Hindlimb muscle (tissue), 1 donor: Measurements from ENCODE around the gene NR1H3. TPM values are rescaled to one million over a fixed set of nuclear protein-coding genes. Genes with fewer than 3 reads are reported as not detected.
A peak's percentile ranks its signal among the peaks of the same experiment; 100 is the strongest.

Experiments
- DNase-seq: peaks from one replicate; pipeline ENCODE4 v3.0.0-alpha.2; 2013
- polyA plus RNA-seq: library from polyadenylated mRNA; unstranded; fragments of 120-200 nt; gene quantifications from one replicate; pipeline ENCODE4 v1.2.1, GENCODE V29; 2013; ENCODE audit not compliant: insufficient read length

NR1H3 gene
- polyA plus RNA-seq, 1 donor, result 20.9 TPM

- no peak for DNase-seq
Measured at GRCh38 chr11:47244448-47245350, 13.1 kb upstream of the NR1H3 start.

GRCh38 chr11:47245611-47246357 lies 12.0 kb upstream of the NR1H3 start:
- DNase-seq, result no peak

GRCh38 chr11:47247502-47247901 lies 10.3 kb upstream of the NR1H3 start:
- no peak for DNase-seq

GRCh38 chr11:47248304-47248663 lies 9.5 kb upstream of the NR1H3 start:
- DNase-seq, result no peak

- DNase-seq, result peak; percentile 92
Measured at GRCh38 chr11:47248664-47249377, 9.0 kb upstream of the NR1H3 start, which contains the start of gene ACP2. Gene ACP2, minus strand, starts transcription at chr11:47248814. Its CDS starts 25 bp downstream, at chr11:47248789.

- DNase-seq, result no peak
Measured at GRCh38 chr11:47249378-47249715, 8.4 kb upstream of the NR1H3 start.

GRCh38 chr11:47251751-47252150 lies 6.0 kb upstream of the NR1H3 start:
- DNase-seq, result no peak

GRCh38 chr11:47253660-47254059 lies 4.1 kb upstream of the NR1H3 start:
- no peak for DNase-seq

- no peak for DNase-seq
Measured at GRCh38 chr11:47254386-47254785, 3.4 kb upstream of the NR1H3 start.

- no peak for DNase-seq
Measured at GRCh38 chr11:47256374-47256773, 1.4 kb upstream of the NR1H3 start.

- no peak for DNase-seq
Measured at GRCh38 chr11:47257177-47257516, 649 bp upstream of the NR1H3 start.

- no peak for DNase-seq
Measured at GRCh38 chr11:47258317-47258902, 614 bp downstream of the NR1H3 start.

- no peak for DNase-seq
Measured at GRCh38 chr11:47259232-47259977, 1.6 kb downstream of the NR1H3 start.

GRCh38 chr11:47260366-47260765 lies 2.6 kb downstream of the NR1H3 start:
- DNase-seq, result no peak

- DNase-seq, result no peak
Measured at GRCh38 chr11:47261291-47261800, 3.5 kb downstream of the NR1H3 start.

GRCh38 chr11:47264119-47264518 lies 6.3 kb downstream of the NR1H3 start:
- no peak for DNase-seq

- DNase-seq, result no peak
Measured at GRCh38 chr11:47264521-47264920, 6.7 kb downstream of the NR1H3 start.

- DNase-seq, result no peak
Measured at GRCh38 chr11:47267876-47268275, 10.1 kb downstream of the NR1H3 start.

- no peak for DNase-seq
Measured at GRCh38 chr11:47268448-47269001, 10.7 kb downstream of the NR1H3 start.

GRCh38 chr11:47269002-47269828 lies 11.4 kb downstream of the NR1H3 start:
- DNase-seq, result peak; percentile 89
